HCT116 (cell line): ENCODE data around the gene KLRF2. TPM values are rescaled to one million over a fixed set of nuclear protein-coding genes. Genes with fewer than 3 reads are reported as not detected.

Experiments
- ATAC-seq: fragments of 200-7000 bp; cut with Tn5 transposase; 2 replicates; pipeline ENCODE4 v1.9.1; 2020; ENCODE audit warnings: mild to moderate bottlenecking, moderate library complexity
- BruUV-seq: library from RNA; stranded (reverse); fragments of 400-500 nt; replicated peaks from 2 replicates; lab custom pipeline; 2021; lab: Mats Ljungman, UMichigan
- CTCF ChIA-PET: fragments of 300-600 bp; sonication (Branson Sonifier 250); formaldehyde crosslinking; loops from one replicate; lab custom pipeline; 2021; ENCODE audit warnings: antibody characterized with exemption; lab: Charles Lee
- POLR2A ChIA-PET: fragments of 300-600, 350-600 bp; sonication (Branson Sonifier 250); formaldehyde crosslinking; loops from one replicate; lab custom pipeline; 2021; ENCODE audit warnings: antibody characterized with exemption; lab: Charles Lee
- RAD21 ChIA-PET, 2 experiments: fragments of 300-600 bp; sonication (Branson Sonifier 250); formaldehyde crosslinking; loops; one replicate each; lab custom pipeline; 2023; ENCODE audit warnings: low total read pairs in 2 of 2; ENCODE audit not compliant: uncharacterized antibody in 2 of 2, unreplicated experiment in 2 of 2, low non-redundant PET in 1 of 2; lab: Charles Lee
- DNase-seq: peaks from one replicate; pipeline ENCODE4 v3.0.0-alpha.2; 2010; ENCODE audit warnings: low read depth, low spot score
- H2AFZ ChIP-seq: fragments of 200-600 bp; shearing (Covaris generic), sonication (generic); 2 replicates; pipeline ENCODE4 v1.6.1; 2017; ENCODE audit warnings: low read depth, mixed run types, mixed read lengths, antibody characterized with exemption, low read length; ENCODE audit not compliant: poor library complexity, severe bottlenecking
- H3K27ac ChIP-seq: 2 replicates; pipeline ENCODE4 v1.5.1; 2012; ENCODE audit warnings: low read depth, low read length
- H3K27me3 ChIP-seq: fragments of 200-600 bp; sonication (generic); 2 replicates; pipeline ENCODE4 v1.6.1; 2016; ENCODE audit warnings: mixed run types, low read length, mixed read lengths; ENCODE audit not compliant: insufficient read depth
- H3K36me3 ChIP-seq, 2 experiments: fragments of 200-500 bp in 1 of 2; fragments of 200-600 bp in 1 of 2; sonication (Bioruptor generic) in 1 of 2; sonication (generic) in 1 of 2; 2 replicates each; pipeline versions ENCODE4 v1.5.1 to v1.6.1; 2014 to 2016; ENCODE audit warnings: low read length in 2 of 2, inconsistent platforms in 1 of 2, mixed read lengths in 1 of 2, mixed run types in 1 of 2; ENCODE audit not compliant: insufficient read depth in 2 of 2, control insufficient read depth in 1 of 2
- H3K4me1 ChIP-seq, 2 experiments: fragments of 200-600 bp in 1 of 2; sonication (generic) in 1 of 2; 2 replicates each; pipeline versions ENCODE4 v1.5.1 to v1.6.1; 2012 to 2017; ENCODE audit warnings: low read length in 2 of 2, inconsistent platforms in 1 of 2, mild to moderate bottlenecking in 1 of 2, mixed read lengths in 1 of 2, mixed run types in 1 of 2, moderate library complexity in 1 of 2; ENCODE audit not compliant: insufficient read depth in 2 of 2, control insufficient read depth in 1 of 2
- H3K4me2 ChIP-seq: fragments of 200-600 bp; sonication (generic); 2 replicates; pipeline ENCODE4 v1.6.1; 2017; ENCODE audit warnings: mixed run types, low read length, mixed read lengths
- H3K4me3 ChIP-seq, 2 experiments: fragments of 200-600 bp in 1 of 2; sonication (generic) in 1 of 2; replicated peaks in 1 of 2; 2 replicates each; pipeline ENCODE4 v1.5.1; 2011 to 2016; ENCODE audit warnings: low read length in 2 of 2, control low read depth in 1 of 2, low read depth in 1 of 2, mild to moderate bottlenecking in 1 of 2, mixed read lengths in 1 of 2, mixed run types in 1 of 2
- H3K79me2 ChIP-seq: fragments of 200-600 bp; sonication (generic); 2 replicates; pipeline ENCODE4 v1.6.1; 2017; ENCODE audit warnings: mild to moderate bottlenecking, mixed run types, low read length, moderate library complexity, mixed read lengths; ENCODE audit not compliant: insufficient read depth
- H3K9ac ChIP-seq: fragments of 200-600 bp; sonication (generic); 2 replicates; pipeline ENCODE4 v1.6.1; 2016; ENCODE audit warnings: low read length, mixed read lengths
- H3K9me2 ChIP-seq: fragments of 200-600 bp; sonication (generic), shearing (Covaris generic); 2 replicates; pipeline ENCODE4 v1.6.1; 2017; ENCODE audit warnings: mixed run types, mild to moderate bottlenecking, moderate library complexity; ENCODE audit not compliant: insufficient read depth
- H3K9me3 ChIP-seq, 2 experiments: fragments of 200-500 bp in 1 of 2; fragments of 200-600 bp in 1 of 2; sonication (Bioruptor generic) in 1 of 2; sonication (generic) in 1 of 2; 2 replicates each; pipeline ENCODE4 v1.6.1; 2014 to 2017; ENCODE audit warnings: low read length in 2 of 2, mixed read lengths in 2 of 2, inconsistent platforms in 1 of 2, low read depth in 1 of 2, mild to moderate bottlenecking in 1 of 2, mixed run types in 1 of 2, moderate library complexity in 1 of 2; ENCODE audit not compliant: control insufficient read depth in 1 of 2, insufficient read depth in 1 of 2
- H4K20me1 ChIP-seq: fragments of 200-600 bp; sonication (generic), shearing (Covaris generic); 2 replicates; pipeline ENCODE4 v1.6.1; 2017; ENCODE audit warnings: mixed run types, mild to moderate bottlenecking, moderate library complexity; ENCODE audit not compliant: insufficient read depth
- CBX3 ChIP-seq: IDR thresholded peaks from 2 replicates; pipeline ENCODE4 v1.6.1; 2012; ENCODE audit warnings: low read depth
- EGR1 ChIP-seq: IDR thresholded peaks from 2 replicates; pipeline ENCODE4 v1.6.1; 2012; ENCODE audit warnings: low read depth
- EZH2 ChIP-seq: fragments of 200-600 bp; sonication (generic); IDR thresholded peaks from 2 replicates; pipeline ENCODE4 v1.6.1; 2017; ENCODE audit warnings: antibody characterized with exemption, mixed run types
- EZH2phosphoT487 ChIP-seq: fragments of 200-600 bp; IDR thresholded peaks from 2 replicates; pipeline ENCODE4 v1.6.1; 2018; ENCODE audit warnings: antibody characterized with exemption, borderline replicate concordance
- POLR2A ChIP-seq: IDR thresholded peaks from 2 replicates; pipeline ENCODE4 v1.7.0; 2011; ENCODE audit warnings: borderline replicate concordance; ENCODE audit not compliant: insufficient read depth, insufficient read length; ENCODE audit errors: extremely low read depth
- RAD21 ChIP-seq: IDR thresholded peaks from 2 replicates; pipeline ENCODE4 v1.6.1; 2012; ENCODE audit warnings: low read depth, mild to moderate bottlenecking
- SIN3A ChIP-seq: IDR thresholded peaks from 2 replicates; pipeline ENCODE4 v1.6.1; 2012; ENCODE audit warnings: low read depth
- SP1 ChIP-seq: IDR thresholded peaks from 2 replicates; pipeline ENCODE4 v1.6.1; 2012; ENCODE audit warnings: low read depth
- SRF ChIP-seq: IDR thresholded peaks from 2 replicates; pipeline ENCODE4 v1.6.1; 2012; ENCODE audit warnings: low read depth
- TCF7L2 ChIP-seq: IDR thresholded peaks from 2 replicates; pipeline ENCODE4 v1.7.0; 2011; ENCODE audit warnings: borderline replicate concordance, inconsistent platforms; ENCODE audit not compliant: insufficient read depth, insufficient read length; ENCODE audit errors: extremely low read depth
- ZNF274 ChIP-seq: fragments of 200-500 bp; sonication (Bioruptor generic); IDR thresholded peaks from 2 replicates; pipeline ENCODE4 v1.6.1; 2014; ENCODE audit warnings: mild to moderate bottlenecking, low read depth, low read length, inconsistent platforms
- intact Hi-C: fragments of 100-400 bp; cut with micrococcal nuclease; formaldehyde crosslinking; loops from 2 replicates; pipeline ENCODE4 v1.10.0; 2022
- total RNA-seq: library from RNA; stranded (reverse); gene quantifications from one replicate; pipeline ENCODE4 v1.2.1, GENCODE V29; 2021; ENCODE audit not compliant: unreplicated experiment
- TF ChIP-seq, protein P1 (sequence below): IDR thresholded peaks from 2 replicates; pipeline ENCODE4 v1.6.1; 2011; ENCODE audit warnings: mild to moderate bottlenecking, low read length, moderate library complexity; ENCODE audit not compliant: insufficient replicate concordance; ENCODE audit errors: extremely low read depth
- TF ChIP-seq, protein P2 (sequence below): IDR thresholded peaks from 2 replicates; pipeline ENCODE4 v1.6.1; 2012

The KLRF2 gene
- total RNA-seq, 1 experiment from 2014 or later = not detected

DNA sequence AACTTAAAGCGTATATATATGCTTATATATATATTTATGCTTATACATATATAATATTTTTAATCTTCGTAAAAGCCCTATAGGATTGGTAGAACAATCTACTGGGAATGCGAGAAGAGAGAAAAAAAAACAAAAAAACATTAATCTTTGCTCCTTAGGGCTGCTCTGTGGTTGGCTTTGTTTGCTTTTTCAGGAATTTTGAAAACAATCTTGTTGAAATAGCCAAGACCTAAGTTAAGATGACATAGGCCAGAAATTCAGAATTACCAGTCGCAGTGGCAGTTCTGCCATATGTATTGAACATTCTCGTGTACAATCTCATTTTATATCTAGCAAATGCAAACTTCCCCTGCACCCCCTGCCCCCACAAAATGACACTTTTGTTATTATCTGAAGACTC, 699 bp downstream of the KLRF2 start (continued):
- TF ChIP-seq, protein P1, sequence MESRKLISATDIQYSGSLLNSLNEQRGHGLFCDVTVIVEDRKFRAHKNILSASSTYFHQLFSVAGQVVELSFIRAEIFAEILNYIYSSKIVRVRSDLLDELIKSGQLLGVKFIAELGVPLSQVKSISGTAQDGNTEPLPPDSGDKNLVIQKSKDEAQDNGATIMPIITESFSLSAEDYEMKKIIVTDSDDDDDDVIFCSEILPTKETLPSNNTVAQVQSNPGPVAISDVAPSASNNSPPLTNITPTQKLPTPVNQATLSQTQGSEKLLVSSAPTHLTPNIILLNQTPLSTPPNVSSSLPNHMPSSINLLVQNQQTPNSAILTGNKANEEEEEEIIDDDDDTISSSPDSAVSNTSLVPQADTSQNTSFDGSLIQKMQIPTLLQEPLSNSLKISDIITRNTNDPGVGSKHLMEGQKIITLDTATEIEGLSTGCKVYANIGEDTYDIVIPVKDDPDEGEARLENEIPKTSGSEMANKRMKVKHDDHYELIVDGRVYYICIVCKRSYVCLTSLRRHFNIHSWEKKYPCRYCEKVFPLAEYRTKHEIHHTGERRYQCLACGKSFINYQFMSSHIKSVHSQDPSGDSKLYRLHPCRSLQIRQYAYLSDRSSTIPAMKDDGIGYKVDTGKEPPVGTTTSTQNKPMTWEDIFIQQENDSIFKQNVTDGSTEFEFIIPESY = no peak
- no peak for TF ChIP-seq EZH2phosphoT487
- no peak for TF ChIP-seq ZNF274
- no peak for TF ChIP-seq CBX3
- TF ChIP-seq EGR1 = no peak
- no peak for TF ChIP-seq RAD21

- Histone ChIP-seq H3K9ac (no peak overlapping the region), H3K27me3 (peaks cover 28% of the 10 kb centered on the region), H2AFZ (no peak overlapping the region), H4K20me1 (no peaks in the 10 kb centered on the region; the same call in 1 of the 2 replicates), H3K4me3 (no peak overlapping the region), H3K79me2 (no peaks in the 10 kb centered on the region), H3K4me2 (no peak overlapping the region), H3K4me1 (no peaks in the 10 kb centered on the region), H3K36me3 (no peaks in the 10 kb centered on the region), H3K9me2 (no peaks in the 10 kb centered on the region), H3K9me3 (no peaks in the 10 kb centered on the region), H3K27ac (no peak overlapping the region)
- POLR2A ChIA-PET = no interaction called here
- intact Hi-C loops = no loop called here
- ATAC-seq = no peak
- BruUV-seq = no TSS peak
- CTCF ChIA-PET = no interaction called here
- no peak for DNase-seq
- no peak for TF ChIP-seq EZH2
- no peak for TF ChIP-seq SRF
- no peak for TF ChIP-seq POLR2A
- TF ChIP-seq EGR1 = no peak
- TF ChIP-seq SIN3A = no peak
- no peak for TF ChIP-seq SP1
- no peak for TF ChIP-seq EZH2phosphoT487
- TF ChIP-seq, protein P2, sequence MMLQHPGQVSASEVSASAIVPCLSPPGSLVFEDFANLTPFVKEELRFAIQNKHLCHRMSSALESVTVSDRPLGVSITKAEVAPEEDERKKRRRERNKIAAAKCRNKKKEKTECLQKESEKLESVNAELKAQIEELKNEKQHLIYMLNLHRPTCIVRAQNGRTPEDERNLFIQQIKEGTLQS = no peak
- TF ChIP-seq ZNF274 = no peak
- no peak for TF ChIP-seq TCF7L2
- TF ChIP-seq, protein P1 = no peak
- RAD21 ChIA-PET = no interaction called here
Observed at GRCh38 chr12:9883175-9883574, 1.9 kb downstream of the KLRF2 start.
